Activated CD8-positive, alpha-beta memory T cell treated with anti-CD3 and anti-CD28 coated beads, Interleukin-2, amount 10 ng/mL, durations not matched to agents 7 days and 5 days (primary cell): ENCODE results near the gene KLRF1. TPM values are rescaled to one million over a fixed set of nuclear protein-coding genes. Genes with fewer than 3 reads are reported as not detected.
A peak's percentile ranks its signal among the peaks of the same experiment; 100 is the strongest.

Source experiments
- ATAC-seq: fragments of 150-1000 bp; cut with Tn5 transposase; one replicate; pipeline ENCODE4 v1.10.0; 2021; ENCODE audit warnings: moderate library complexity
- CTCF ChIA-PET: fragments of 350-600 bp; sonication (Branson Sonifier 250); formaldehyde crosslinking; loops from one replicate; lab custom pipeline; 2021; ENCODE audit warnings: antibody characterized with exemption; lab: Charles Lee
- DNase-seq: peaks from one replicate; pipeline ENCODE4 v3.0.0-alpha.2; 2020
- H3K27ac Mint-ChIP-seq: one replicate; pipeline ENCODE4 v1.8.0; 2021; ENCODE audit warnings: mild to moderate bottlenecking, mixed read lengths
- H3K27me3 Mint-ChIP-seq: one replicate; pipeline ENCODE4 v1.8.0; 2021; ENCODE audit warnings: mixed read lengths
- H3K36me3 Mint-ChIP-seq: one replicate; pipeline ENCODE4 v1.8.0; 2021; ENCODE audit warnings: mild to moderate bottlenecking, mixed read lengths
- H3K4me1 Mint-ChIP-seq: one replicate; pipeline ENCODE4 v1.8.0; 2021; ENCODE audit warnings: mixed read lengths
- H3K4me3 Mint-ChIP-seq: one replicate; pipeline ENCODE4 v1.8.0; 2021; ENCODE audit warnings: mild to moderate bottlenecking, moderate library complexity, mixed read lengths
- H3K9me3 Mint-ChIP-seq: one replicate; pipeline ENCODE4 v1.8.0; 2022; ENCODE audit warnings: low read depth, mixed read lengths
- total RNA-seq, 2 experiments: library from RNA; stranded (reverse); gene quantifications; one replicate each; pipeline ENCODE4 v1.2.3, GENCODE V29; 2021

Gene KLRF1
- total RNA-seq, 2 experiments from 2014 or later: 0.44 to 0.54 TPM

- ATAC-seq (peak; percentile 98), DNase-seq (peak; percentile 95)
- CTCF ChIA-PET: interaction anchor here (0.6 to 13.6 kb wide), 58 partner anchors 8 to 400 kb away, joined by 3 to 187 read pairs (median 4); partner anchors contain the start of genes CD69, CLEC12B, CLEC2A and CLEC2B
- no peaks in the 10 kb centered on the region for H3K9me3 Mint-ChIP-seq
- peak overlapping the region; percentile 86 for H3K4me3 Mint-ChIP-seq
- peaks cover 27% of the 10 kb centered on the region for H3K4me1 Mint-ChIP-seq
- peaks cover 16% of the 10 kb centered on the region for H3K27me3 Mint-ChIP-seq
- no peaks in the 10 kb centered on the region for H3K36me3 Mint-ChIP-seq
- H3K27ac Mint-ChIP-seq: peak overlapping the region; percentile 82
Observed at GRCh38 chr12:9813821-9814798, 13.2 kb upstream of the KLRF1 start.

- H3K4me3 Mint-ChIP-seq: no peak overlapping the region
- H3K4me1 Mint-ChIP-seq: peaks cover 3% of the 10 kb centered on the region
- DNase-seq: no peak
- CTCF ChIA-PET: interaction anchor here (1.2 kb wide), 1 partner anchor 187 kb away, joined by 3 read pairs; no protein-coding TSS in a partner anchor
- no peaks in the 10 kb centered on the region for H3K9me3 Mint-ChIP-seq
- H3K36me3 Mint-ChIP-seq: no peaks in the 10 kb centered on the region
- no peak for ATAC-seq
- H3K27ac Mint-ChIP-seq: no peak overlapping the region
- peaks cover 23% of the 10 kb centered on the region for H3K27me3 Mint-ChIP-seq
Observed at GRCh38 chr12:9820281-9820930, 6.9 kb upstream of the KLRF1 start.

- H3K27ac Mint-ChIP-seq: no peak overlapping the region
- DNase-seq (no peak), ATAC-seq (no peak)
- no peaks in the 10 kb centered on the region for H3K4me1 Mint-ChIP-seq
- peaks cover 7% of the 10 kb centered on the region for H3K27me3 Mint-ChIP-seq
- CTCF ChIA-PET: interaction anchor here (1.0 to 1.2 kb wide), 4 partner anchors 9 to 81 kb away, joined by 3 to 5 read pairs (median 4); no protein-coding TSS in a partner anchor
- H3K9me3 Mint-ChIP-seq: peaks cover 2% of the 10 kb centered on the region
- H3K36me3 Mint-ChIP-seq: no peaks in the 10 kb centered on the region
- no peak overlapping the region for H3K4me3 Mint-ChIP-seq
Observed at GRCh38 chr12:9829483-9829882, 2.2 kb downstream of the KLRF1 start.

- ATAC-seq (no peak), DNase-seq (no peak)
- no peaks in the 10 kb centered on the region for H3K36me3 Mint-ChIP-seq
- CTCF ChIA-PET: interaction anchor here (0.9 to 1.2 kb wide), 5 partner anchors 9 to 82 kb away, joined by 3 to 5 read pairs (median 4); no protein-coding TSS in a partner anchor
- H3K4me3 Mint-ChIP-seq: no peak overlapping the region
- H3K27ac Mint-ChIP-seq: no peak overlapping the region
- H3K9me3 Mint-ChIP-seq: peaks cover 2% of the 10 kb centered on the region
- no peaks in the 10 kb centered on the region for H3K4me1 Mint-ChIP-seq
- H3K27me3 Mint-ChIP-seq: peaks cover 4% of the 10 kb centered on the region
Observed at GRCh38 chr12:9829982-9830381, 2.7 kb downstream of the KLRF1 start.

- DNase-seq (no peak), ATAC-seq (no peak)
- no peaks in the 10 kb centered on the region for H3K36me3 Mint-ChIP-seq
- no peaks in the 10 kb centered on the region for H3K27me3 Mint-ChIP-seq
- no peak overlapping the region for H3K27ac Mint-ChIP-seq
- CTCF ChIA-PET: no interaction called here
- no peaks in the 10 kb centered on the region for H3K4me1 Mint-ChIP-seq
- H3K4me3 Mint-ChIP-seq: no peak overlapping the region
- no peaks in the 10 kb centered on the region for H3K9me3 Mint-ChIP-seq
Observed at GRCh38 chr12:9831720-9832119, 4.4 kb downstream of the KLRF1 start.

- ATAC-seq (no peak), DNase-seq (no peak)
- Mint-ChIP-seq H3K36me3 (peaks cover 7% of the 10 kb centered on the region), H3K4me1 (no peaks in the 10 kb centered on the region), H3K4me3 (no peak overlapping the region), H3K9me3 (peaks cover 5% of the 10 kb centered on the region), H3K27me3 (peaks cover 21% of the 10 kb centered on the region), H3K27ac (no peak overlapping the region)
- CTCF ChIA-PET: interaction anchor here (1.0 kb wide), 1 partner anchor 300 kb away, joined by 3 read pairs; no protein-coding TSS in a partner anchor
Observed at GRCh38 chr12:9843407-9843806, 16.1 kb downstream of the KLRF1 start.

GRCh38 chr12:9848899-9849298, 21.6 kb downstream of the KLRF1 start:
- DNase-seq (no peak), ATAC-seq (no peak)
- Mint-ChIP-seq H3K4me3 (no peak overlapping the region), H3K4me1 (peaks cover 3% of the 10 kb centered on the region), H3K27me3 (peaks cover 21% of the 10 kb centered on the region), H3K36me3 (peaks cover 46% of the 10 kb centered on the region), H3K9me3 (peaks cover 5% of the 10 kb centered on the region), H3K27ac (no peak overlapping the region)
- CTCF ChIA-PET: no interaction called here

GRCh38 chr12:9851050-9851449, 23.8 kb downstream of the KLRF1 start:
- no peak for ATAC-seq
- H3K4me1 Mint-ChIP-seq: peaks cover 3% of the 10 kb centered on the region
- H3K36me3 Mint-ChIP-seq: peaks cover 62% of the 10 kb centered on the region
- no peak overlapping the region for H3K4me3 Mint-ChIP-seq
- CTCF ChIA-PET: interaction anchor here (1.0 kb wide), 1 partner anchor 101 kb away, joined by 6 read pairs; no protein-coding TSS in a partner anchor
- H3K9me3 Mint-ChIP-seq: peaks cover 5% of the 10 kb centered on the region
- no peak overlapping the region for H3K27ac Mint-ChIP-seq
- no peak for DNase-seq
- H3K27me3 Mint-ChIP-seq: peaks cover 9% of the 10 kb centered on the region

- Mint-ChIP-seq H3K4me3 (no peak overlapping the region), H3K9me3 (peaks cover 5% of the 10 kb centered on the region), H3K27ac (no peak overlapping the region), H3K27me3 (no peaks in the 10 kb centered on the region), H3K36me3 (peaks cover 68% of the 10 kb centered on the region), H3K4me1 (peaks cover 5% of the 10 kb centered on the region)
- CTCF ChIA-PET: interaction anchor here (0.7 kb wide), 1 partner anchor 9 kb away, joined by 4 read pairs; no protein-coding TSS in a partner anchor
- no peak for ATAC-seq
- DNase-seq: no peak
Observed at GRCh38 chr12:9851927-9852326, 24.6 kb downstream of the KLRF1 start.

- no peaks in the 10 kb centered on the region for H3K27me3 Mint-ChIP-seq
- peaks cover 73% of the 10 kb centered on the region for H3K36me3 Mint-ChIP-seq
- peaks cover 16% of the 10 kb centered on the region for H3K4me1 Mint-ChIP-seq
- DNase-seq (no peak), ATAC-seq (no peak)
- CTCF ChIA-PET: interaction anchor here (0.6 kb wide), 1 partner anchor 23 kb away, joined by 6 read pairs; no protein-coding TSS in a partner anchor
- peaks cover 2% of the 10 kb centered on the region for H3K9me3 Mint-ChIP-seq
- H3K4me3 Mint-ChIP-seq: no peak overlapping the region
- no peak overlapping the region for H3K27ac Mint-ChIP-seq
Observed at GRCh38 chr12:9856151-9856550, 28.9 kb downstream of the KLRF1 start.

GRCh38 chr12:9856894-9857293, 29.6 kb downstream of the KLRF1 start:
- Mint-ChIP-seq H3K27ac (no peak overlapping the region), H3K9me3 (peaks cover 2% of the 10 kb centered on the region), H3K36me3 (peaks cover 72% of the 10 kb centered on the region), H3K4me3 (no peak overlapping the region), H3K4me1 (peaks cover 19% of the 10 kb centered on the region), H3K27me3 (no peaks in the 10 kb centered on the region)
- ATAC-seq: no peak
- DNase-seq: no peak
- CTCF ChIA-PET: interaction anchor here (1.5 kb wide), 1 partner anchor 154 kb away, joined by 4 read pairs; the partner anchor contains the start of gene CLEC12B

- Mint-ChIP-seq H3K36me3 (peaks cover 70% of the 10 kb centered on the region), H3K4me1 (peaks cover 23% of the 10 kb centered on the region), H3K27me3 (no peaks in the 10 kb centered on the region), H3K9me3 (peaks cover 5% of the 10 kb centered on the region), H3K27ac (no peak overlapping the region), H3K4me3 (no peak overlapping the region)
- CTCF ChIA-PET: interaction anchor here (1.5 kb wide), 1 partner anchor 153 kb away, joined by 4 read pairs; the partner anchor contains the start of gene CLEC12B
- ATAC-seq (no peak), DNase-seq (no peak)
Observed at GRCh38 chr12:9858135-9858534, 30.9 kb downstream of the KLRF1 start.
